ENCODE data around the gene STX8. TPM values are rescaled to one million over a fixed set of nuclear protein-coding genes. Genes with fewer than 3 reads are reported as not detected.
"Not testable (repeated sequence)": the region's sequence is repeated elsewhere in the genome, so short reads cannot be mapped to it uniquely, and the experiment has no call there.

The STX8 gene
- total RNA-seq, 1 donor from 2014 or later: 61.0 TPM

GRCh38 chr17:9577373-9577709 is 1.7 kb upstream of the STX8 start:
- H3K27me3 Mint-ChIP-seq (ENCODE audit: unreplicated experiment): peaks cover 2% of the 10 kb centered on the region
- no peaks in the 10 kb centered on the region for H3K36me3 Mint-ChIP-seq (ENCODE audit: unreplicated experiment)
- TF ChIP-seq CTCF (IDR thresholded peaks at IDR 0.05; ENCODE audit: partially characterized antibody, unreplicated experiment): no peak
- H3K4me3 Mint-ChIP-seq (ENCODE audit: unreplicated experiment): peak overlapping the region; percentile 100
- no peak overlapping the region for H3K27ac Mint-ChIP-seq (ENCODE audit: unreplicated experiment)
- peaks cover 5% of the 10 kb centered on the region for H3K4me1 Mint-ChIP-seq (ENCODE audit: low read depth, unreplicated experiment)
- DNase-seq: no peak
- peaks cover 2% of the 10 kb centered on the region for H3K9me3 Mint-ChIP-seq (ENCODE audit: unreplicated experiment)

- H3K27ac Mint-ChIP-seq (ENCODE audit: unreplicated experiment): peak within 1 kb of the TSS; percentile 84
- no peaks in the 10 kb centered on the region for H3K36me3 Mint-ChIP-seq (ENCODE audit: unreplicated experiment)
- peaks cover 2% of the 10 kb centered on the region for H3K9me3 Mint-ChIP-seq (ENCODE audit: unreplicated experiment)
- peak; percentile 87 for DNase-seq
- peak within 1 kb of the TSS; percentile 100 for H3K4me3 Mint-ChIP-seq (ENCODE audit: unreplicated experiment)
- peaks cover 2% of the 10 kb centered on the region for H3K27me3 Mint-ChIP-seq (ENCODE audit: unreplicated experiment)
- TF ChIP-seq CTCF (IDR thresholded peaks at IDR 0.05; ENCODE audit: partially characterized antibody, unreplicated experiment): peak; percentile 55
- H3K4me1 Mint-ChIP-seq (ENCODE audit: low read depth, unreplicated experiment): peaks cover 5% of the 10 kb centered on the region
These were observed 1.1 kb upstream of the STX8 start, which contains the start of gene CFAP52 for GRCh38 chr17:9576521-9577372. TSS of gene CFAP52 (plus strand) at chr17:9576642. CDS start at chr17:9576696, 54 bp downstream.

GRCh38 chr17:9571201-9571600 is 4.4 kb downstream of the STX8 start:
- TF ChIP-seq CTCF (IDR thresholded peaks at IDR 0.05; ENCODE audit: partially characterized antibody, unreplicated experiment): no peak
- DNase-seq: no peak
- Mint-ChIP-seq H3K9me3 (ENCODE audit: unreplicated experiment) (peaks cover 2% of the 10 kb centered on the region), H3K4me3 (ENCODE audit: unreplicated experiment) (no peak overlapping the region), H3K36me3 (ENCODE audit: unreplicated experiment) (no peaks in the 10 kb centered on the region), H3K27ac (ENCODE audit: unreplicated experiment) (no peak overlapping the region), H3K4me1 (ENCODE audit: low read depth, unreplicated experiment) (peaks cover under 1% of the 10 kb centered on the region), H3K27me3 (ENCODE audit: unreplicated experiment) (peaks cover 2% of the 10 kb centered on the region)

- TF ChIP-seq CTCF (IDR thresholded peaks at IDR 0.05; ENCODE audit: partially characterized antibody, unreplicated experiment): no peak
- H3K27me3 Mint-ChIP-seq (ENCODE audit: unreplicated experiment): no peaks in the 10 kb centered on the region
- no peak for DNase-seq
- no peak overlapping the region for H3K4me3 Mint-ChIP-seq (ENCODE audit: unreplicated experiment)
- no peak overlapping the region for H3K27ac Mint-ChIP-seq (ENCODE audit: unreplicated experiment)
- no peaks in the 10 kb centered on the region for H3K36me3 Mint-ChIP-seq (ENCODE audit: unreplicated experiment)
- H3K4me1 Mint-ChIP-seq (ENCODE audit: low read depth, unreplicated experiment): no peaks in the 10 kb centered on the region
- H3K9me3 Mint-ChIP-seq (ENCODE audit: unreplicated experiment): no peaks in the 10 kb centered on the region
These were observed 6.5 kb downstream of the STX8 start for GRCh38 chr17:9568957-9569588.

GRCh38 chr17:9568004-9568403 is 7.6 kb downstream of the STX8 start:
- no peak for DNase-seq
- Mint-ChIP-seq H3K4me3 (ENCODE audit: unreplicated experiment) (no peak overlapping the region), H3K4me1 (ENCODE audit: low read depth, unreplicated experiment) (no peaks in the 10 kb centered on the region), H3K9me3 (ENCODE audit: unreplicated experiment) (no peaks in the 10 kb centered on the region), H3K27ac (ENCODE audit: unreplicated experiment) (no peak overlapping the region), H3K36me3 (ENCODE audit: unreplicated experiment) (no peaks in the 10 kb centered on the region), H3K27me3 (ENCODE audit: unreplicated experiment) (no peaks in the 10 kb centered on the region)
- no peak for TF ChIP-seq CTCF (IDR thresholded peaks at IDR 0.05; ENCODE audit: partially characterized antibody, unreplicated experiment)

- not testable (repeated sequence) for H3K4me3 Mint-ChIP-seq (ENCODE audit: unreplicated experiment); H3K36me3 Mint-ChIP-seq (ENCODE audit: unreplicated experiment); H3K27me3 Mint-ChIP-seq (ENCODE audit: unreplicated experiment)
These were observed 8.9 kb downstream of the STX8 start for GRCh38 chr17:9566739-9567138.

More at GRCh38 chr17:9566739-9567138, 8.9 kb downstream of the STX8 start:
- not testable (repeated sequence) for H3K9me3 Mint-ChIP-seq (ENCODE audit: unreplicated experiment); H3K27ac Mint-ChIP-seq (ENCODE audit: unreplicated experiment); DNase-seq; H3K4me1 Mint-ChIP-seq (ENCODE audit: low read depth, unreplicated experiment)
